Stimulated activated CD8-positive, alpha-beta memory T cell treated with anti-CD3 and anti-CD28 coated beads, Interleukin-15, amount 100 ng/mL, for 48 hours (primary cell): ENCODE data around the gene WWOX.
"Not testable (repeated sequence)": the region's sequence is repeated elsewhere in the genome, so short reads cannot be mapped to it uniquely, and the experiment has no call there.

Source experiments
- DNase-seq, 2 donors: peaks; one replicate each; pipeline ENCODE4 v3.0.0-alpha.2; 2020; ENCODE audit warnings: low read depth in 2 of 2

WWOX gene

GRCh38 chr16:78576941-78577340, 477.5 kb downstream of the WWOX start:
- DNase-seq = no peak

DNA sequence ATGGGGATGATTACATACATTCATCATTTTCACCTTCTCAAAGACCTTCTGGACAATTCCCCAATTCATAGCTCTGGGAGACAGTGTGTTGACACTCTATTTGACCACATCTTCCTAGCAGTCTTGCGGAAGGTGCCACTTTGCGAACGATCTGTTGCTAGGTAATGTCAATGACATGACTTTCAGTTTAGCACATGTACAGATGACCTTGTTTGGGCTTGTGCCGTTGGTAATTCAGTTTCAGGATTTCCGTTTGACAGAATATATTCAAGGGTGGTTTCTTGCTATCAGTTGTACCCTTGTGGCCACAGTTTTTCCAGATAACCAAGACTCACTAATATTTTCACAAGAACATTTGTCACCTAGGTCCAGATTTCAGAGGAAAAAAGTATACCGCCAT, 478.2 kb downstream of the WWOX start:
- DNase-seq = no peak

DNA sequence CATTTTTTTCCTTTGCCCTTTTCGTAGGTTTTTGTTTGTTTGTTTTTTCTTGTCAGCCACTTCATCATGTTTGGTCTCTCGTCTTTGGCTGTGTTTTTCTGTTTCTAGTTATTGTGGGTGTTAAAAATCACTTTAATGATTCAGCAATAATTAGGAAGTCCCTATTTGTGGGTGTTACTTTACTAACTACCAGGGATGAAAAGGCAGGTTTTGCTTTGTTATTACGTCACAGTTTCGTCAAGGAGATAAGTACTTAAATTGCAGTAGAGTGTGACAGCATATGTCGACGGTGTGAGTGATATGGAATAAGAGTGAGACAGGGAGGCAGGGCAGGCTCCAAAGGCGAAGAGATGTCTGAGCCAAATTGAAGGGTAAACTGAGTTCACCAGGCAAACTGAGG, 479.6 kb downstream of the WWOX start:
- no peak for DNase-seq

- DNase-seq = no peak
Observed at GRCh38 chr16:78583441-78583840, 484.0 kb downstream of the WWOX start.

GRCh38 chr16:78584213-78584860, 484.9 kb downstream of the WWOX start:
- DNase-seq = no peak

- no peak for DNase-seq
Observed at GRCh38 chr16:78584991-78585390, 485.5 kb downstream of the WWOX start.

DNA sequence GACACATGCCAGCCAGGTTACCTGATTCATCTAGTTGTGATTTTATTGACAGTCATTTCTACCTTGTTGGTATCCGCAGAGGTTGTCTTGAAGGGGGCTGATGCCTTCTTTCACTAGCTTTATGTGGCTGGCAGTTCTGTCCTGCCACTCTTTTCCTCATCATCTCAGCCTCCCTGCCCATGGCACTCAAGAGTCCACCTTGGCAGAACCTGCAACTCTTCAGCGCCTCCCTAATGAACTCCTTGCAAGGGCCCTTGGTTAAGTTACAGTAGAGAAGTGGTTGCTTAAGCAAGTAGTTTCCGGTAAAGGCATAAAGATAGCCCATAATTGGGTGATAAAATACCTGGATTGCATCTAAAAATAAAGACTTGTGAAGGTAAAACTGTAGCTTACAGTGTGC, 489.9 kb downstream of the WWOX start:
- no peak for DNase-seq

DNA sequence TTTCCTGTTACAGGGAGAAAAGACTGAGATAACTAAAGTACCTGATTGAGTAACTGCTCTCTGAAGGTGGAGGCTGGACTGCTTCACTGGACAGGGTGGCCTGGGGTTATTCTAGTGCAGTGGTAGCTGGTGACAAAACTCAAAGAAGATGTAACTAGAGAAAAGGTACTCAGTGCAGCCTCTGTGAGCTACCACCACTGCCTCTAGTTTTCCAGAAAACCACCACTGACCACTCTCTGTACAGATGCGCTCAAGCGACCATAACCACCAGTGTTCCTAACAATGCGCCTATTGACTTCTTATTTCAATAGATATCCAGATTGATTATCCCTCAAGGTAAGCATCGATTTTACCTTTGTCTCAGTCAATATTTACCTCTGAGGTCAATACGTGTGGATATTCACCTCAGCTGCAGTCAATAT, 492.2 kb downstream of the WWOX start:
- DNase-seq = no peak

DNA sequence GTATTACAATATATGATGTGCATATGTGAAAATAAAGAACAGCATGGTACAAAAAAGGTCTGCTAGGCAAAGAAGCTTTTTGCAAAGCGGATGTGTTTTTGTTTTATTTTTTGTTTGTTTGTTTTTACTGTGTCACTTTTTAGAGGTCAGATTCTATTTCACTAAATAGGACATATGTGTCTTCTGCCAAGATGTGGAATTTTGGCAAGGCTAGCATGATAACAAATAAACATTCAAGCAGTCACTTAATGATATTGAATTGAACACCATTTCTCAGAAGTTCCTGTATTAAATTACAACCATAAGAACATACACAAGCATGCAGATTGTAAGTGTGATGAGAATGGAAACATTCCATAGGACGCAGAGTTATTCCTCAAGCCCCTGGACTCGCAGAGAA, 492.7 kb downstream of the WWOX start:
- no peak for DNase-seq

DNA sequence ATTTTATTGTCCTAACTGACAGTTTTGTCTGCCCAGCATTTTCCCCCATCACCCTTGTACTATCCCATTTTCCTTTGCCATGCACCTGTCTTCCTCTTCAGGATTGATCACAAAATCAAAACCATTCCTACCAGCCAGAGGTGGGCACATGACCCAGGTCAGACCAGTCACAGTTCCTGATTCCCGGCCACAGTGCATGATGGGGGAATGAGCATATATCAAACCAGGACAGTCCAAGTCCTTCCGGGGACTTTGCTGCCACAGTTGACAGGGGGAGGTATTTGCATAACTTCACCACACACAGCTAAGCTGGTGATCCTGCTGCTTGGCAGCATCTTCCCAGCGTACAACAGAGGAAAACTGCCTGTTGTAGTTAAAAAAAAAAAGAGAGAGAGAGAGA, 493.9 kb downstream of the WWOX start:
- no peak for DNase-seq

- DNase-seq = no peak
Observed at GRCh38 chr16:78594191-78594590, 494.7 kb downstream of the WWOX start.

- DNase-seq = no peak
Observed at GRCh38 chr16:78596348-78596995, 497.0 kb downstream of the WWOX start.

- DNase-seq = no peak
Observed at GRCh38 chr16:78596996-78597422, 497.6 kb downstream of the WWOX start.

GRCh38 chr16:78597809-78598570, 498.5 kb downstream of the WWOX start:
- no peak for DNase-seq

DNA sequence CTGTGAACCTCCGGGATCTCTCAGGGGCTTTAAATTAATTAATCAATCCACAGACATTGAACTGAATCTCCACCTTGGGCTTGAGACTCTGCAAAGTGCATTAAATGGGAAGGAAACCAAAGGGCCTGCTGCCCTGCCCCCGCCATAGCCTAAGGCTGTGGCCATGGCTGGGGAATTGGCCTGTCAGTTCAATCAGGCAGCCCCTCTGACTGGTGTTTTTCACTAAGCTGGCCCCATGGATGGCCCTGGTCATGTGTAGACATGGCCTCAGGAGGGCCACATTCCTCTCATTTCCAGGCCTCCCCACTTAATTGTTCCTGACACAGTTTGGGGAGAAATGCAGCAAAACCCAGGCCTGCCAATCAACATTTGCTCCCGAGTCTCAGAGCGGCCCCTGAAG, 499.8 kb downstream of the WWOX start:
- no peak for DNase-seq

- DNase-seq = not testable (repeated sequence)
Observed at GRCh38 chr16:78604423-78605062, 505.1 kb downstream of the WWOX start.

DNA sequence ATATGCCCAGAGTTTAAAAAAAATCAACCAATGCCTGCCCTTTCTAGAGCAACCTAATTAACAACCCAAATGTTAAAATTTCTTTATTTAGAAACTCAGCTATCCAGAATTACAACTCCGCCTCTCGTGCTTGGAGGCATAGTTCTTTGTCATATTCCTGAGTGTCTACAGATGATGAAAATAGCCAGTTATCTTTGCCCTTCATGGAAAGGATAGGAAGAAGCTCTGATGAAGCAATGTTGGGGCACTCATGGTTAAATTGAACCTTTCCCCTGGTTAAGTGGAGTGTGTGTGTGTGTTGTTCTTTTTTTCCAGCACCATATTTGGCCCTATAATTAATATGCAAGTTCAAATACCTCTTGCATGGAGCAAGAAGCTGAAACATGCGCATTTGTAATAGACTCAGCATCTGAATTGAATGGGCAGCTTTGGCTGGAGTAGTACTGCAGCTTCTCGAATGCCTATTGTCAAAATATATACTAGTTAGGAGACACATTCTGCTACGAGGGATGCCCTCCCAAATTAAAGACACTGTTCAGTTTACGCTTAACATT, 506.2 kb downstream of the WWOX start:
- no peak for DNase-seq

DNA sequence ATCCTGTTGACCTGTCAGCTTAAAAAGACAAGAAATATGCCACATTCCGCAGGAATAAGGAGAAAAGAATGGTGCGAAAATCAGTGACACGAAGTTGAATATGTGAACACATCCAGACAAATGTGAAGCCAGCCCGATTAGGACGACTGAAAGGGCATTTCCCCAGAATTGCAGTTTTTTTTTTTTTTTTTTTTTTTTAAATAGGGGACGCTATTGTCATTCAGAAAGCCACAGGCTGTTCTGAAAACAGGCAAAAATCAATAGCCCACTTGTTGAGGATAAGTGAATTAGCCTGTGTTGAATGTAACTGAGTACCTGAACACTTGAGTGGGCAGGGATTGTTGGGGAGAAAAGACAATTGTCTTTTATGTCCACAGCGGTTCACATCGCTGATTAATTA, 507.1 kb downstream of the WWOX start:
- no peak for DNase-seq

GRCh38 chr16:78607022-78607421, 507.6 kb downstream of the WWOX start:
- no peak for DNase-seq

- DNase-seq = no peak
Observed at GRCh38 chr16:78607465-78607864, 508.0 kb downstream of the WWOX start.

- no peak for DNase-seq
Observed at GRCh38 chr16:78608305-78608776, 508.9 kb downstream of the WWOX start.
